H9 (cell line): ENCODE measurements around the gene LBHD2. TPM values are rescaled to one million over a fixed set of nuclear protein-coding genes. Genes with fewer than 3 reads are reported as not detected.

ENCODE experiments used
- DNase-seq: peaks from one replicate; pipeline ENCODE4 v3.0.0-alpha.2; 2017
- H2AFZ ChIP-seq: one replicate; pipeline ENCODE4 v1.6.1; 2013; ENCODE audit warnings: mild to moderate bottlenecking, low read length, control low read depth, moderate library complexity
- H2AK5ac ChIP-seq: 2 replicates; pipeline ENCODE4 v1.6.1; 2013; ENCODE audit warnings: low read length, control low read depth, mixed read lengths; ENCODE audit not compliant: insufficient read length
- H2BK120ac ChIP-seq: one replicate; pipeline ENCODE4 v1.6.1; 2013; ENCODE audit warnings: low read depth, mild to moderate bottlenecking, low read length, control low read depth, inconsistent platforms; ENCODE audit not compliant: poor library complexity, severe bottlenecking
- H2BK12ac ChIP-seq: 2 replicates; pipeline ENCODE4 v1.6.1; 2013; ENCODE audit warnings: low read length, control low read depth, mixed read lengths, low read depth; ENCODE audit not compliant: insufficient read length
- H2BK15ac ChIP-seq: 2 replicates; pipeline ENCODE4 v1.6.1; 2013; ENCODE audit warnings: low read depth, low read length, control low read depth
- H2BK20ac ChIP-seq: one replicate; pipeline ENCODE4 v1.6.1; 2013; ENCODE audit warnings: low read depth, mild to moderate bottlenecking, low read length, control low read depth, inconsistent platforms; ENCODE audit not compliant: poor library complexity, severe bottlenecking
- H2BK5ac ChIP-seq: 2 replicates; pipeline ENCODE4 v1.6.1; 2013; ENCODE audit warnings: low read length, control low read depth, mixed read lengths; ENCODE audit not compliant: insufficient read length
- H3K14ac ChIP-seq: 2 replicates; pipeline ENCODE4 v1.6.1; 2013; ENCODE audit warnings: low read length, control low read depth; ENCODE audit not compliant: insufficient read depth
- H3K18ac ChIP-seq: 2 replicates; pipeline ENCODE4 v1.6.1; 2013; ENCODE audit warnings: low read depth, mild to moderate bottlenecking, mixed read lengths, low read length, control low read depth; ENCODE audit not compliant: insufficient read length
- H3K23ac ChIP-seq: 2 replicates; pipeline ENCODE4 v1.6.1; 2013; ENCODE audit warnings: low read length, control low read depth, mixed read lengths, low read depth; ENCODE audit not compliant: insufficient read length
- H3K23me2 ChIP-seq: 2 replicates; pipeline ENCODE4 v1.6.1; 2013; ENCODE audit warnings: low read depth, mild to moderate bottlenecking, mixed read lengths, low read length, control low read depth; ENCODE audit not compliant: insufficient read length, poor library complexity, severe bottlenecking
- H3K27ac ChIP-seq: 2 replicates; pipeline ENCODE4 v1.5.1; 2013; ENCODE audit warnings: low read length, control low read depth, mixed read lengths, low read depth; ENCODE audit not compliant: insufficient read length
- H3K27me3 ChIP-seq: 2 replicates; pipeline ENCODE4 v1.6.1; 2013; ENCODE audit warnings: low read length, control low read depth, inconsistent platforms; ENCODE audit not compliant: insufficient read depth
- H3K4ac ChIP-seq: 2 replicates; pipeline ENCODE4 v1.6.1; 2013; ENCODE audit warnings: low read depth, mild to moderate bottlenecking, control low read depth, inconsistent platforms, low read length, moderate library complexity
- H3K4me1 ChIP-seq: 2 replicates; pipeline ENCODE4 v1.6.1; 2013; ENCODE audit warnings: low read length, control low read depth, inconsistent platforms; ENCODE audit not compliant: insufficient read depth
- H3K4me2 ChIP-seq: 2 replicates; pipeline ENCODE4 v1.6.1; 2013; ENCODE audit warnings: low read length, control low read depth, mixed read lengths; ENCODE audit not compliant: insufficient read length, insufficient read depth
- H3K56ac ChIP-seq: 2 replicates; pipeline ENCODE4 v1.6.1; 2013; ENCODE audit warnings: low read depth, mild to moderate bottlenecking, mixed read lengths, low read length, control low read depth; ENCODE audit not compliant: insufficient read length
- H3K79me1 ChIP-seq: 2 replicates; pipeline ENCODE4 v1.6.1; 2013; ENCODE audit warnings: low read depth, mild to moderate bottlenecking, moderate library complexity, low read length, control low read depth, inconsistent platforms; ENCODE audit not compliant: insufficient read depth, poor library complexity, severe bottlenecking
- H3K79me2 ChIP-seq: 2 replicates; pipeline ENCODE4 v1.6.1; 2013; ENCODE audit warnings: low read length, control low read depth, inconsistent platforms; ENCODE audit not compliant: insufficient read depth
- H3K9ac ChIP-seq: 2 replicates; pipeline ENCODE4 v1.6.1; 2013; ENCODE audit warnings: low read length, control low read depth, mixed read lengths; ENCODE audit not compliant: insufficient read length; ENCODE audit errors: extremely low read depth
- H3K9me3 ChIP-seq: one replicate; pipeline ENCODE4 v1.6.1; 2013; ENCODE audit warnings: low read depth, low read length, inconsistent platforms; ENCODE audit not compliant: control insufficient read depth
- H3T11ph ChIP-seq: one replicate; pipeline ENCODE4 v1.6.1; 2013; ENCODE audit warnings: mild to moderate bottlenecking, low read length, control low read depth, inconsistent platforms
- H4K20me1 ChIP-seq: one replicate; pipeline ENCODE4 v1.6.1; 2013; ENCODE audit not compliant: control insufficient read depth, insufficient read length, insufficient read depth
- H4K5ac ChIP-seq: 2 replicates; pipeline ENCODE4 v1.6.1; 2013; ENCODE audit warnings: low read depth, mild to moderate bottlenecking, mixed read lengths, low read length, control low read depth; ENCODE audit not compliant: insufficient read length
- H4K8ac ChIP-seq: replicated peaks from 2 replicates; pipeline ENCODE4 v1.6.1; 2013; ENCODE audit warnings: low read length, control low read depth, mixed read lengths, low read depth; ENCODE audit not compliant: insufficient read length
- H4K91ac ChIP-seq: 2 replicates; pipeline ENCODE4 v1.6.1; 2013; ENCODE audit warnings: low read depth, mild to moderate bottlenecking, moderate library complexity, mixed read lengths, low read length, control low read depth; ENCODE audit not compliant: insufficient read length
- H3K27ac Mint-ChIP-seq, 3 experiments: 2 replicates in 2 of 3; 3 replicates in 1 of 3; pipeline ENCODE4 v1.8.0; 2020 to 2021; ENCODE audit warnings: mixed read lengths in 3 of 3, mild to moderate bottlenecking in 1 of 3, moderate library complexity in 1 of 3
- H3K27me3 Mint-ChIP-seq: 2 replicates; pipeline ENCODE4 v1.8.0; 2021; ENCODE audit warnings: low read depth, mild to moderate bottlenecking, moderate library complexity, mixed read lengths
- H3K36me3 Mint-ChIP-seq, 3 experiments: 2 replicates in 2 of 3; 3 replicates in 1 of 3; pipeline ENCODE4 v1.8.0; 2020 to 2021; ENCODE audit warnings: low read depth in 3 of 3, mixed read lengths in 3 of 3; ENCODE audit not compliant: insufficient read depth in 1 of 3
- H3K4me1 Mint-ChIP-seq, 2 experiments: 2 replicates each; pipeline ENCODE4 v1.8.0; 2020; ENCODE audit warnings: mixed read lengths in 2 of 2
- H3K4me3 Mint-ChIP-seq, 2 experiments: 2 replicates in 1 of 2; 3 replicates in 1 of 2; pipeline ENCODE4 v1.8.0; 2020 to 2021; ENCODE audit warnings: mild to moderate bottlenecking in 2 of 2, mixed read lengths in 2 of 2, moderate library complexity in 1 of 2
- H3K9me3 Mint-ChIP-seq, 2 experiments: 2 replicates in 1 of 2; 3 replicates in 1 of 2; pipeline ENCODE4 v1.8.0; 2020; ENCODE audit warnings: mild to moderate bottlenecking in 2 of 2, mixed read lengths in 2 of 2, moderate library complexity in 1 of 2
- CTCF ChIP-seq: fragments of 200-600 bp; sonication (generic); conservative IDR thresholded peaks from 3 replicates; pipeline ENCODE4 v1.8.0; 2021; ENCODE audit warnings: antibody characterized with exemption, mild to moderate bottlenecking
- WGBS: extraction: QIAGEN DNeasy Blood & Tissue Kit; methylation state at CpG from one replicate; pipeline ENCODE4 v1.1.7; 2013; ENCODE audit warnings: missing lambda C conversion rate, low lambda C conversion rate, mixed read lengths; ENCODE audit not compliant: insufficient read length; ENCODE audit errors: extremely low coverage; 5-methylcytosine and 5-hydroxymethylcytosine counted together
- total RNA-seq: library from RNA; stranded (reverse); gene quantifications from 2 replicates; pipeline ENCODE4 v1.2.1, GENCODE V29; 2021

The LBHD2 gene
- total RNA-seq, 1 experiment from 2014 or later, result not detected

- Histone ChIP-seq H2BK20ac (no peak overlapping the region), H3K56ac (no peak overlapping the region), H3K79me2 (no peaks in the 10 kb centered on the region), H3K4me2 (no peak overlapping the region), H2BK15ac (no peak overlapping the region), H4K91ac (no peak overlapping the region), H3K18ac (no peak overlapping the region), H2BK12ac (no peak overlapping the region), H3K9ac (no peak overlapping the region), H4K20me1 (no peaks in the 10 kb centered on the region), H3K27ac (no peak overlapping the region), H4K8ac (no peak overlapping the region), H3K79me1 (no peaks in the 10 kb centered on the region), H4K5ac (no peak overlapping the region), H2BK5ac (no peak overlapping the region), H3K14ac (no peak overlapping the region), H3K4ac (no peak overlapping the region), H3K23me2 (no peaks in the 10 kb centered on the region), H3K9me3 (no peaks in the 10 kb centered on the region), H3K4me1 (no peaks in the 10 kb centered on the region), H3K27me3 (peaks cover 1% of the 10 kb centered on the region; the same call in 1 of the 2 replicates), H2BK120ac (no peak overlapping the region), H3T11ph (no peak overlapping the region), H2AFZ (no peak overlapping the region), H2AK5ac (no peak overlapping the region), H3K23ac (no peak overlapping the region)
- Mint-ChIP-seq H3K4me3 (no peak overlapping the region), H3K27me3 (peaks cover 12% of the 10 kb centered on the region), H3K27ac (no peak overlapping the region), H3K4me1 (peaks cover 2 to 5% of the 10 kb centered on the region in 2 experiments; a peak in 2 of 4 replicates), H3K36me3 (no peaks in the 10 kb centered on the region), H3K9me3 (no peaks in the 10 kb centered on the region)
- DNase-seq, result no peak
- no peak for TF ChIP-seq CTCF
- WGBS, result 100% methylated on average over 1 of the region's 2 CpGs
These were observed 2.1 kb upstream of the LBHD2 start for GRCh38 chr14:103081951-103082350.
